CD4-positive, alpha-beta T cell treated with Interleukin-1 beta for 1 hour (primary cell): Measurements from ENCODE around the gene ICAM3.
A peak's percentile ranks its signal among the peaks of the same experiment; 100 is the strongest.

Experiments used
- DNase-seq, 2 donors: peaks; one replicate each; pipeline ENCODE4 v3.0.0-alpha.2; 2020 to 2022

ICAM3 gene

DNA sequence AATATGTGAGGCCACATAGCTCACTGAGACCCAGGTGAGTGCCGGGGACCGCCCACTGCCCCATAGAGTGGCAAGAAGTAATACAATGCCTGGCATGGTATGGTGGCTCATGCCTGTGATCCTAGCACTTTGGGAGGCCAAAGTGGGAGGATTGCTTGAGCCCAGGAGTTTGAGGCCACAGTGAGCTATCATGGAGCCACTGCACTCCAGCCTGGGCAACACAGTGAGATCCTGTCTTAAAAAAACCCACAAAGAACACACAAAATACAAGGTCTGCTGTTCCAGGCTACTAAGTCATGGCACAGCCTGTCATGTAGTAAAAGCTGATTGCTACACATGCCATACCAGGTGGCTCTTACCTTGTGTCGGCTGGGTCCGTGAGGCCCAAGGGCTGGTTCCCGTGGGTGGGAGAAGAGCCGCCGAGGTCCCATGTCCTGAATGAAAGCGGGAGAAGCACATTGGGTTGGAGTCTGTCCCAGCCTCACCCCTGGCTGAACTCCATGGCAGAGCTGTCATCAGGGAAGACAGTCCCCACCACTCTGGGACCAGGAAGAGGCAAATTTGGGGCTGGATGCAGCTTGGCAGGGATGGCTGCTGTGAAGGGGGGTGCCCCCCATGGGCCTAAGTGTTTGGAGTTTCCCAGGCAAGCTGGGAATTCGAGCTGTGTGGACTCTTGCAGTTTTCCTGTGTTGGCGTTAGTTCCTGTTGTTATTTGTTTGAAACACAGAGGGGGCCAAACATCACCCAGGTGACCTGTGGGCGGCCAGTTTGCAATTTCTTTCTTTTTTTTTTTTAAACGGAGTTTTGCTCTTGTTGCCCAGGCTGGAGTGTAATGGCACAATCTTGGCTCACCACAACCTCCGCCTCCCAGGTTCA lies 20.4 kb downstream of the ICAM3 start:
- no peak for DNase-seq

- DNase-seq = no peak
These were observed 21.5 kb downstream of the ICAM3 start for GRCh38 chr19:10317857-10318462.

GRCh38 chr19:10317045-10317856 lies 22.2 kb downstream of the ICAM3 start:
- DNase-seq = no peak

DNA sequence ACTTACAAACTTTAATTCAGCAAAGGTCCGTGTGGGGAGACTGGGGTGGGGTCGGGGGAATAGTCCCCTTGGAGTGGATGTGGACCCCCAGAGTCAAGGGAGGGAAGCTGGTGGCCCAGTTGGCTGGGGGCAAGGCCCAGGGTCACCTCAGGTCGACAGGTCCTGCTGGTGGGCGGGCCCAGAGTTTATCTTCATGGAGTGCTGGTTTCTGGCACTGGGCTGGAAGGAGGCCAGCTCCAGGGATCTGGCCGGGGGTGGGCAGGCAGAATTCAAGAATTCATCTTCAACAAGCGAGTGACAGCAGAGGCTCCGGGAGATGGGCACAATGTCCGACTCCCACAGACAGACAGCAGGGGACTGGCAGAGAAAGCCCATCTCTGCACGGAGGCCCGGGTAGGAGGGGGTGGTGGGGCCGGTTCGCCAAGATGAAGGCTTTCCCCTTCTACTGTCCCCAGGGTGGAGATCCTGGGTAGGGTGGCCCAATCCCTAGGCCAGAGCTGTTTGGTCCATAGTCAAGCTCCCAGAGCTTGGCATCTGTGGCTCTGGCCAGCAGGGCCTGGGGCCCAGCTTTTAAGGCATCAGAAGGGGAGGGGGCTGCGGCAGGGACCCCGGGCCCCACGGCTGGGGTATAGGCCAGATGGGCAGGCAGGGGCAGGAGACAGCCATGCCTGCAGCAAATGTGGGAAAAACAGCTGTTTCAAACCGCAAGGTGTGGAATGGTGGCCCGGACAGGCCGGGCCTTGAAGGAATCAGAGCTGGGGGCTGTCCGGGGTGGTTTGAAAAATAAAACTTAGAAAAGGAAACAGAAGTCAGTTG lies 23.0 kb downstream of the ICAM3 start:
- DNase-seq = no peak

DNA sequence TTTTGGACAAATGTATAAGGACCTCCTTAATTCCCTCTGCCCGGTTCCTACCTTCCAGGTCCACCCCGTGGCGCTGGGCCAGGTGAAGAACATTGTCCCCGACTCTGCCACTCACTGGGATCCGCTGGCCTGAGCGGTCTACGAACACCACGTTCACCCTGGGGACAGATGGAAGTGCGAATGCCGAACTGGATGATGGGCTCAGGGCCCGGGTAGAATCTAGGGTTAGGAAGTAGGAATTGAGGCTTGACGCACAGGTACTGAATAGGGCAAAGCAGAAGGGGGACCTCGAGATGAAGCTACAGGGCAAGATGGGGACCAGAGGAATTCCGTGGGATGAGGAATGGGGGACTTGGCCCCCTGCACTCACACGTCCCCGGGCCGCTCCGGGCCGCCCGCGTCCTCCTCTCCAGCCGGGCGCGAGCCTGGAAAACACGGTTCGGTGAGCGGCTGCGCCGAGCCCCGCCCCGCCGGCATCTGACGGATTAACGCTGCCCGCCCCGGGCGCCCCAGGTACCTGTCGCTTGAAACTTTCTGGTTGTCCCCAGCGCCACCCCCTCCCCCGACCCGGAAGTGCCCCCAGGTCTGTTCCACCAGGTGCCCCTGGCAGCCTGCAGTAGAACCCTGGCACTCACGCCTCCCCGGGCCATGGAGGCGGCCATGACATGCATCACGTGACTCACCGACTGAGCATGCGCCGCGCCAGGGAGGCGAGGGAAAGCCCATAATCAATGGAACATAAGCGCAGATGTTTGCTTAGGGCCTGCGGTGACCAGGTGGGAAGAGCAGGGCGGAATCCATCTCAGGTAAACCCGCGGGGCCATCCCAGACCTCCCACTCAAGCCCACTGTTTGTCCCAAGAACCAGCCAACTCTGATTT lies 23.8 kb downstream of the ICAM3 start, which contains the start of gene FDX2:
Gene FDX2 (minus strand): TSS at position 681 of the 880 bp plus-strand sequence. CDS start 19 bp downstream, at position 662.
- DNase-seq = peak; percentile 89 to 92

DNA sequence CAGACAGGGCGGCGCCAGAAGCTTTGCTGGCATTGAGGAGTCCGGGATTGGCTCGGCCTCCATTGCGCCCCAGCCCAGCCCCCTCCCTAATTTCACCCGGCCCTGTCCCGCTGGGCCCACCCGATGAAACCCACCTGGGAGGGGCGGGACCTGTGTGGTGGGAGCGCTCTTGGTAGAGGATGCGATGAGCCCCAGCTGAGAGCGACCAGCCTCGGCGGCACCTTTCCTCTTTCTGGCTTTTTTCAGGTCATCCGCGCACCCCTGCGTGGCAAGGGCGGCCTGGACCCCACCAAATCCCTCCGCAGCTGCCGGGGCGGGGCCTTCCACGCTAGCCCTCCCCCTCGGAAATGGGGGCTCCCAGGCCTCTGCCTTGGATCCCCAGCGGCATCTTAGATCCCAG lies 30.0 kb downstream of the ICAM3 start, which contains the start of gene ZGLP1:
Gene ZGLP1 (minus strand): TSS at position 393 of the 400 bp plus-strand sequence.
- no peak for DNase-seq

DNA sequence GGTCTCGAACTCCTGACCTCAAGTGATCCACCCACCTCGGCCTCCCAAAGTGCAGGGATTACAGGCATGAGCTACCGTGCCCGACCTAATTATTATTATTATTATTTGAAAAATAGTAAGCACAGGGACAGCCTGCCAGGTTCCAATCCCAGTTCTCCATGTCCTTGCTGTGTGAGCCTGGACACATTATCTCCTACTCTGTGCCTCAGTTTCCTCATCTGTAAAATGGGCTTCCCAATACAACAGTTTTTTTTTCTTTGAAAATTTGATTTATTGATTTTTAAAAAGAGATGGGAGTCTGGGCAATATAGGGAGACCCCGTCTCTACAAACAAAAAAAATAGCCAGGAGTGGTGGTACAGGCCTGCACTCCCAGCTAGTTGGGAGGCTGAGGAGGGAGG lies 33.1 kb downstream of the ICAM3 start:
- DNase-seq = no peak

DNA sequence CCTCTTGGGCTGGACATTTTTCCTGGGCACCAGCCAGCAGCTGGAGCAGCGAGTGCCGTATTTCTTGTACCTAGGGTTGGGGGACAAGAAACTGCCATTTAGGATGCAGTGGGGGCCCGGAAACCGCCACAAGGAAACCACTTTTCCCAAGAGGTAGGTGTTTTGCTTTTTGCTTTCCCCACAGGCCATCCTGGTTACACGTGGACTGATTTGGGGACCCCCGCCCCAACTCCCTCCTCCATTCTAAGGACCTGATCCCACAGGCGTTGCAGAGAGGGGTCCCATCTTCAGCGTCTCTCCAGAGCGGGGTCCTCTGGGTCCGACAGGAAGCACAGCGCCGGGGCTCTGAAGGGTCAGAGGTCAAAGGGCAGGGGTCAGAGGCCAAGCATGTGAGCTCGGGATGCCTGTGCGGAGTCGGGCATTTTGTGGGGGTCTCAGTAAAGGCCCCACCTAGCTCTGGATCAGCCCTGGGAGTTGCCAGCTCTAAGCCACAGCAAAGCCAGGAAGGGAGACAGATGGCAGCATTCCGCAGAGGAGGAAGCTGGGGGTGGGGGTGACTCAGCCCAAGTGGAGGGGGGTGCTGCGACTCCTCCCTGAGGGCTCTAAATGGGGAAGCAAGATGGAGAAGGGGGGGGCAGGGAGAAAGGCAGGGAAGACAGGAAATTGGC lies 34.2 kb downstream of the ICAM3 start:
- DNase-seq = peak in 1 of 2 donors; percentile 56

GRCh38 chr19:10299545-10300458 lies 39.6 kb downstream of the ICAM3 start:
- DNase-seq = no peak

GRCh38 chr19:10295847-10296591 lies 43.4 kb downstream of the ICAM3 start:
- no peak for DNase-seq

DNA sequence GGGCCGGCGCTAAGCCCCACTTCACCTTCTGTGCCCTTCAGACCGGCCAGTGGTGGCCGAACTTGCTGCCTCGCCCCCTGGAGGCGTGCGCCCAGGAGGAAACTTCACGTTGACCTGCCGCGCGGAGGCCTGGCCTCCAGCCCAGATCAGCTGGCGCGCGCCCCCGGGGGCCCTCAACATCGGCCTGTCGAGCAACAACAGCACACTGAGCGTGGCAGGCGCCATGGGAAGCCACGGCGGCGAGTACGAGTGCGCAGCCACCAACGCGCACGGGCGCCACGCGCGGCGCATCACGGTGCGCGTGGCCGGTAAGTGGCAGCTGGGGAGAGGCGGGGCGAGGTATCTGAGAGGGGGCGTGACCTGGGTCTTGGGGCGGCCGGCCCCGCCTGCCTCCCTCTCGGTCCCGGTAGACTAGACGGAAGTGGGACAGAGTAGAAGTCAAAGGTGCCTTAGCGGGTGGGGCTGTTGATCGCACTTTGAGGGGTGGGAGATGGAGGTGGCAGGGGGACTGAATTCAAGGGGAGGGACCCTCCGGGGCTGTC lies 44.0 kb downstream of the ICAM3 start:
- DNase-seq = peak; percentile 83 to 84

- no peak for DNase-seq
These were observed 45.1 kb downstream of the ICAM3 start for GRCh38 chr19:10294368-10294697.

DNA sequence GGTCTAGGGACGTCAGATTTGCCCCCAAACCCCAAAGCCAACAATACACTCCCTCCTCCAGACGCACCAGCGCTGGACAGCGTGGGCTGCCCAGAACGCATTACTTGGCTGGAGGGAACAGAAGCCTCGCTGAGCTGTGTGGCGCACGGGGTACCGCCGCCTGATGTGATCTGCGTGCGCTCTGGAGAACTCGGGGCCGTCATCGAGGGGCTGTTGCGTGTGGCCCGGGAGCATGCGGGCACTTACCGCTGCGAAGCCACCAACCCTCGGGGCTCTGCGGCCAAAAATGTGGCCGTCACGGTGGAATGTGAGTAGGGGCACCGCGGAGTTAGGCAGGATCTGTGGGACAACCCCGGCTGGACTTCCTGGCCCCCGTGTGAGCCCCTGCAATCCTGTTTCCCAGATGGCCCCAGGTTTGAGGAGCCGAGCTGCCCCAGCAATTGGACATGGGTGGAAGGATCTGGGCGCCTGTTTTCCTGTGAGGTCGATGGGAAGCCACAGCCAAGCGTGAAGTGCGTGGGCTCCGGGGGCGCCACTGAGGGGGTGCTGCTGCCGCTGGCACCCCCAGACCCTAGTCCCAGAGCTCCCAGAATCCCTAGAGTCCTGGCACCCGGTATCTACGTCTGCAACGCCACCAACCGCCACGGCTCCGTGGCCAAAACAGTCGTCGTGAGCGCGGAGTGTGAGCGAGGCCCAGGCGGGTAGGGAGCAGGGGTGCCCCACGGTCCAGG lies 45.6 kb downstream of the ICAM3 start:
- DNase-seq = no peak

- DNase-seq = no peak
These were observed 46.4 kb downstream of the ICAM3 start for GRCh38 chr19:10292789-10293636.

- DNase-seq = peak; percentile 75 to 76
These were observed 47.1 kb downstream of the ICAM3 start for GRCh38 chr19:10292206-10292788.

- DNase-seq = no peak
These were observed 47.7 kb downstream of the ICAM3 start for GRCh38 chr19:10291554-10292205.
